WTC11 (cell line): ENCODE measurements around the gene KRT9. TPM values are rescaled to one million over a fixed set of nuclear protein-coding genes. Genes with fewer than 3 reads are reported as not detected.

Source experiments
- ATAC-seq: fragments of 200-7000 bp; cut with Tn5 transposase; 2 replicates; pipeline ENCODE4 v1.10.0; 2021; ENCODE audit warnings: mild to moderate bottlenecking, moderate library complexity
- CTCF ChIA-PET: fragments of 300-600 bp; sonication (Branson Sonifier 250); formaldehyde crosslinking; loops from one replicate; lab custom pipeline; 2021; ENCODE audit warnings: antibody characterized with exemption; lab: Charles Lee
- POLR2A ChIA-PET: fragments of 350-600 bp; sonication (Branson Sonifier 250); formaldehyde crosslinking; loops from one replicate; lab custom pipeline; 2021; ENCODE audit warnings: antibody characterized with exemption; lab: Charles Lee
- DNase-seq: peaks from one replicate; pipeline ENCODE4 v3.0.0; 2021; ENCODE audit warnings: low spot score
- H3K27ac Mint-ChIP-seq: 2 replicates; pipeline ENCODE4 v1.8.0; 2021; ENCODE audit warnings: mixed read lengths
- H3K27me3 Mint-ChIP-seq: 2 replicates; pipeline ENCODE4 v1.8.0; 2021; ENCODE audit warnings: low read depth, mild to moderate bottlenecking, moderate library complexity, mixed read lengths
- H3K36me3 Mint-ChIP-seq: 2 replicates; pipeline ENCODE4 v1.8.0; 2021; ENCODE audit warnings: mixed read lengths
- H3K4me1 Mint-ChIP-seq: 2 replicates; pipeline ENCODE4 v1.8.0; 2022; ENCODE audit warnings: mixed read lengths
- H3K4me3 Mint-ChIP-seq: 2 replicates; pipeline ENCODE4 v1.8.0; 2021; ENCODE audit warnings: mild to moderate bottlenecking, moderate library complexity, mixed read lengths
- H3K9me3 Mint-ChIP-seq: 2 replicates; pipeline ENCODE4 v1.8.0; 2021; ENCODE audit warnings: mixed read lengths
- ATF1 ChIP-seq: sonication (generic); formaldehyde crosslinking; IDR thresholded peaks from 2 replicates; pipeline ENCODE4 v1.8.1; 2023; ENCODE audit warnings: mild to moderate bottlenecking, moderate library complexity, missing genetic modification reagents
- CBFB ChIP-seq: sonication (generic); formaldehyde crosslinking; IDR thresholded peaks from 2 replicates; pipeline ENCODE4 v1.8.1; 2022; ENCODE audit warnings: mild to moderate bottlenecking, low read depth, missing genetic modification reagents
- CREB1 ChIP-seq: sonication (generic); formaldehyde crosslinking; IDR thresholded peaks from 2 replicates; pipeline ENCODE4 v1.8.0; 2023; ENCODE audit warnings: mild to moderate bottlenecking, missing genetic modification reagents
- EMX1 ChIP-seq: fragments of 250-450 bp; sonication (Bioruptor Pico); IDR thresholded peaks from 2 replicates; pipeline ENCODE4 v1.8.0; 2021; ENCODE audit warnings: mild to moderate bottlenecking
- GTF2I ChIP-seq: fragments of 250-450 bp; sonication (Bioruptor Pico); conservative IDR thresholded peaks from 2 replicates; pipeline ENCODE4 v1.4.0; 2021; ENCODE audit warnings: mild to moderate bottlenecking
- JUN ChIP-seq: sonication (generic); formaldehyde crosslinking; IDR thresholded peaks from 2 replicates; pipeline ENCODE4 v1.8.0; 2023; ENCODE audit warnings: mild to moderate bottlenecking, missing genetic modification reagents
- MAX ChIP-seq: sonication (generic); formaldehyde crosslinking; IDR thresholded peaks from 2 replicates; pipeline ENCODE4 v1.8.0; 2022; ENCODE audit warnings: mild to moderate bottlenecking, missing genetic modification reagents
- NFE2L1 ChIP-seq: sonication (generic); formaldehyde crosslinking; IDR thresholded peaks from 2 replicates; pipeline ENCODE4 v1.8.1; 2023; ENCODE audit warnings: missing genetic modification reagents
- NR3C1 ChIP-seq: sonication (generic); formaldehyde crosslinking; conservative IDR thresholded peaks from 2 replicates; pipeline ENCODE4 v1.8.1; 2023; ENCODE audit warnings: low read depth, mild to moderate bottlenecking, missing genetic modification reagents
- RELA ChIP-seq: sonication (generic); formaldehyde crosslinking; IDR thresholded peaks from 2 replicates; pipeline ENCODE4 v1.8.1; 2022; ENCODE audit warnings: missing genetic modification reagents, mild to moderate bottlenecking, borderline replicate concordance
- SMAD4 ChIP-seq: sonication (generic); formaldehyde crosslinking; IDR thresholded peaks from 2 replicates; pipeline ENCODE4 v1.8.0; 2022; ENCODE audit warnings: mild to moderate bottlenecking, missing genetic modification reagents
- SOX15 ChIP-seq: fragments of 250-450 bp; sonication (Bioruptor Pico); IDR thresholded peaks from 2 replicates; pipeline ENCODE4 v1.9.0; 2021; ENCODE audit warnings: mild to moderate bottlenecking
- ZBTB43 ChIP-seq: sonication (generic); formaldehyde crosslinking; IDR thresholded peaks from 2 replicates; pipeline ENCODE4 v1.8.1; 2023; ENCODE audit warnings: mild to moderate bottlenecking, missing genetic modification reagents
- total RNA-seq: library from RNA; stranded (reverse); gene quantifications from 3 replicates; pipeline ENCODE4 v1.2.3, GENCODE V29; 2021
- TF ChIP-seq, protein P1 (sequence below): sonication (generic); formaldehyde crosslinking; IDR thresholded peaks from 2 replicates; pipeline ENCODE4 v1.8.1; 2023; ENCODE audit warnings: mild to moderate bottlenecking, missing genetic modification reagents, moderate library complexity
- TF ChIP-seq, protein P2 (sequence below): sonication (generic); formaldehyde crosslinking; IDR thresholded peaks from 2 replicates; pipeline ENCODE4 v1.8.1; 2023; ENCODE audit warnings: mild to moderate bottlenecking, missing genetic modification reagents, borderline replicate concordance
- TF ChIP-seq, protein P3 (sequence below): sonication (generic); formaldehyde crosslinking; conservative IDR thresholded peaks from 2 replicates; pipeline ENCODE4 v1.8.1; 2022; ENCODE audit warnings: mild to moderate bottlenecking, missing genetic modification reagents
- TF ChIP-seq, protein P4 (sequence below): fragments of 250-450 bp; sonication (Bioruptor Pico); IDR thresholded peaks from 2 replicates; pipeline ENCODE4 v1.9.0; 2021; ENCODE audit warnings: mild to moderate bottlenecking

Gene KRT9
- total RNA-seq, 1 experiment from 2014 or later, result not detected

- TF ChIP-seq ZBTB43 (CRISPR knock-in tag) (no peak), MAX (no peak), NFE2L1 (CRISPR knock-in tag) (no peak), NR3C1 (no peak), CREB1 (no peak), EMX1 (CRISPR knock-in tag) (no peak), RELA (CRISPR knock-in tag) (no peak), CBFB (CRISPR knock-in tag) (no peak)
- TF ChIP-seq, protein P1, sequence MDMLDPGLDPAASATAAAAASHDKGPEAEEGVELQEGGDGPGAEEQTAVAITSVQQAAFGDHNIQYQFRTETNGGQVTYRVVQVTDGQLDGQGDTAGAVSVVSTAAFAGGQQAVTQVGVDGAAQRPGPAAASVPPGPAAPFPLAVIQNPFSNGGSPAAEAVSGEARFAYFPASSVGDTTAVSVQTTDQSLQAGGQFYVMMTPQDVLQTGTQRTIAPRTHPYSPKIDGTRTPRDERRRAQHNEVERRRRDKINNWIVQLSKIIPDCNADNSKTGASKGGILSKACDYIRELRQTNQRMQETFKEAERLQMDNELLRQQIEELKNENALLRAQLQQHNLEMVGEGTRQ (CRISPR knock-in tag), result no peak
- TF ChIP-seq, protein P2, sequence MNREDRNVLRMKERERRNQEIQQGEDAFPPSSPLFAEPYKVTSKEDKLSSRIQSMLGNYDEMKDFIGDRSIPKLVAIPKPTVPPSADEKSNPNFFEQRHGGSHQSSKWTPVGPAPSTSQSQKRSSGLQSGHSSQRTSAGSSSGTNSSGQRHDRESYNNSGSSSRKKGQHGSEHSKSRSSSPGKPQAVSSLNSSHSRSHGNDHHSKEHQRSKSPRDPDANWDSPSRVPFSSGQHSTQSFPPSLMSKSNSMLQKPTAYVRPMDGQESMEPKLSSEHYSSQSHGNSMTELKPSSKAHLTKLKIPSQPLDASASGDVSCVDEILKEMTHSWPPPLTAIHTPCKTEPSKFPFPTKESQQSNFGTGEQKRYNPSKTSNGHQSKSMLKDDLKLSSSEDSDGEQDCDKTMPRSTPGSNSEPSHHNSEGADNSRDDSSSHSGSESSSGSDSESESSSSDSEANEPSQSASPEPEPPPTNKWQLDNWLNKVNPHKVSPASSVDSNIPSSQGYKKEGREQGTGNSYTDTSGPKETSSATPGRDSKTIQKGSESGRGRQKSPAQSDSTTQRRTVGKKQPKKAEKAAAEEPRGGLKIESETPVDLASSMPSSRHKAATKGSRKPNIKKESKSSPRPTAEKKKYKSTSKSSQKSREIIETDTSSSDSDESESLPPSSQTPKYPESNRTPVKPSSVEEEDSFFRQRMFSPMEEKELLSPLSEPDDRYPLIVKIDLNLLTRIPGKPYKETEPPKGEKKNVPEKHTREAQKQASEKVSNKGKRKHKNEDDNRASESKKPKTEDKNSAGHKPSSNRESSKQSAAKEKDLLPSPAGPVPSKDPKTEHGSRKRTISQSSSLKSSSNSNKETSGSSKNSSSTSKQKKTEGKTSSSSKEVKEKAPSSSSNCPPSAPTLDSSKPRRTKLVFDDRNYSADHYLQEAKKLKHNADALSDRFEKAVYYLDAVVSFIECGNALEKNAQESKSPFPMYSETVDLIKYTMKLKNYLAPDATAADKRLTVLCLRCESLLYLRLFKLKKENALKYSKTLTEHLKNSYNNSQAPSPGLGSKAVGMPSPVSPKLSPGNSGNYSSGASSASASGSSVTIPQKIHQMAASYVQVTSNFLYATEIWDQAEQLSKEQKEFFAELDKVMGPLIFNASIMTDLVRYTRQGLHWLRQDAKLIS (CRISPR knock-in tag), result no peak
- TF ChIP-seq, protein P3, sequence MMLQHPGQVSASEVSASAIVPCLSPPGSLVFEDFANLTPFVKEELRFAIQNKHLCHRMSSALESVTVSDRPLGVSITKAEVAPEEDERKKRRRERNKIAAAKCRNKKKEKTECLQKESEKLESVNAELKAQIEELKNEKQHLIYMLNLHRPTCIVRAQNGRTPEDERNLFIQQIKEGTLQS (CRISPR knock-in tag), result no peak
Measured at GRCh38 chr17:41535764-41536481, 35.9 kb downstream of the KRT9 start (continued).

- H3K36me3 Mint-ChIP-seq, result no peaks in the 10 kb centered on the region
- H3K4me3 Mint-ChIP-seq, result no peak overlapping the region
- H3K27me3 Mint-ChIP-seq, result peaks cover 3% of the 10 kb centered on the region
- ChIA-PET CTCF (interaction anchor here (0.7 to 7.4 kb wide), 7 partner anchors 10 to 131 kb away, joined by 3 to 122 read pairs (median 6); no protein-coding TSS in a partner anchor), POLR2A (interaction anchor here (0.7 kb wide), 1 partner anchor 8 kb away, joined by 3 read pairs; no protein-coding TSS in a partner anchor)
- DNase-seq (no peak), ATAC-seq (no peak)
- TF ChIP-seq JUN (CRISPR knock-in tag), result no peak
- no peak overlapping the region for H3K27ac Mint-ChIP-seq
- H3K9me3 Mint-ChIP-seq, result no peaks in the 10 kb centered on the region
- peaks cover 46% of the 10 kb centered on the region for H3K4me1 Mint-ChIP-seq
Measured at GRCh38 chr17:41534899-41535546, 36.8 kb downstream of the KRT9 start.

GRCh38 chr17:41533613-41534012 lies 38.2 kb downstream of the KRT9 start:
- Mint-ChIP-seq H3K9me3 (no peaks in the 10 kb centered on the region), H3K4me3 (no peak overlapping the region), H3K4me1 (peaks cover 51% of the 10 kb centered on the region), H3K27ac (no peak overlapping the region), H3K36me3 (no peaks in the 10 kb centered on the region), H3K27me3 (peaks cover 6% of the 10 kb centered on the region)
- POLR2A ChIA-PET, result no interaction called here
- CTCF ChIA-PET, result interaction anchor here (0.7 to 7.4 kb wide), 6 partner anchors 11 to 130 kb away, joined by 3 to 122 read pairs (median 4); no protein-coding TSS in a partner anchor
- ATAC-seq (no peak), DNase-seq (no peak)
- TF ChIP-seq SMAD4 (CRISPR knock-in tag) (no peak), ZBTB43 (CRISPR knock-in tag) (no peak), GTF2I (CRISPR knock-in tag) (no peak), NFE2L1 (CRISPR knock-in tag) (no peak), ATF1 (CRISPR knock-in tag) (no peak), SOX15 (CRISPR knock-in tag) (no peak)
- TF ChIP-seq, protein P4, sequence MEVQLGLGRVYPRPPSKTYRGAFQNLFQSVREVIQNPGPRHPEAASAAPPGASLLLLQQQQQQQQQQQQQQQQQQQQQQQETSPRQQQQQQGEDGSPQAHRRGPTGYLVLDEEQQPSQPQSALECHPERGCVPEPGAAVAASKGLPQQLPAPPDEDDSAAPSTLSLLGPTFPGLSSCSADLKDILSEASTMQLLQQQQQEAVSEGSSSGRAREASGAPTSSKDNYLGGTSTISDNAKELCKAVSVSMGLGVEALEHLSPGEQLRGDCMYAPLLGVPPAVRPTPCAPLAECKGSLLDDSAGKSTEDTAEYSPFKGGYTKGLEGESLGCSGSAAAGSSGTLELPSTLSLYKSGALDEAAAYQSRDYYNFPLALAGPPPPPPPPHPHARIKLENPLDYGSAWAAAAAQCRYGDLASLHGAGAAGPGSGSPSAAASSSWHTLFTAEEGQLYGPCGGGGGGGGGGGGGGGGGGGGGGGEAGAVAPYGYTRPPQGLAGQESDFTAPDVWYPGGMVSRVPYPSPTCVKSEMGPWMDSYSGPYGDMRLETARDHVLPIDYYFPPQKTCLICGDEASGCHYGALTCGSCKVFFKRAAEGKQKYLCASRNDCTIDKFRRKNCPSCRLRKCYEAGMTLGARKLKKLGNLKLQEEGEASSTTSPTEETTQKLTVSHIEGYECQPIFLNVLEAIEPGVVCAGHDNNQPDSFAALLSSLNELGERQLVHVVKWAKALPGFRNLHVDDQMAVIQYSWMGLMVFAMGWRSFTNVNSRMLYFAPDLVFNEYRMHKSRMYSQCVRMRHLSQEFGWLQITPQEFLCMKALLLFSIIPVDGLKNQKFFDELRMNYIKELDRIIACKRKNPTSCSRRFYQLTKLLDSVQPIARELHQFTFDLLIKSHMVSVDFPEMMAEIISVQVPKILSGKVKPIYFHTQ, result no peak
